ENCODE measurements around the gene ZCCHC2. TPM values are rescaled to one million over a fixed set of nuclear protein-coding genes. Genes with fewer than 3 reads are reported as not detected.

ZCCHC2 gene
- total RNA-seq, 3 donors from 2014 or later (not counting 1 experiment from before 2014, with no cell fraction given): 50.4 to 81.2 (median 59.6) TPM

- peaks cover 14 to 56% of the 10 kb centered on the region in 2 donors for H3K27me3 Mint-ChIP-seq (ENCODE audit: low read depth in 2 of 2)
- DNase-seq (no peak), ATAC-seq (no peak)
- no peaks in the 10 kb centered on the region for H3K4me1 Mint-ChIP-seq
- no peak overlapping the region for H3K4me3 Mint-ChIP-seq
- WGBS (ENCODE audit: insufficient coverage): no CpG with 5 or more reads among the region's 2 CpGs
- H3K36me3 ChIP-seq (ENCODE audit: control insufficient read depth, insufficient read depth, low read length): no peaks in the 10 kb centered on the region
- no peaks in the 10 kb centered on the region for H3K36me3 Mint-ChIP-seq
- peaks cover 2% of the 10 kb centered on the region for H3K27me3 ChIP-seq (ENCODE audit: control insufficient read depth, insufficient read depth, low read length)
- H3K9me3 ChIP-seq (ENCODE audit: control insufficient read depth, insufficient read depth, low read length): no peaks in the 10 kb centered on the region
- H3K27ac ChIP-seq (ENCODE audit: low read length): no peak overlapping the region
- H3K27ac Mint-ChIP-seq: no peak overlapping the region
- no peak overlapping the region for H3K4me3 ChIP-seq (ENCODE audit: low read length)
- TF ChIP-seq, protein P1, sequence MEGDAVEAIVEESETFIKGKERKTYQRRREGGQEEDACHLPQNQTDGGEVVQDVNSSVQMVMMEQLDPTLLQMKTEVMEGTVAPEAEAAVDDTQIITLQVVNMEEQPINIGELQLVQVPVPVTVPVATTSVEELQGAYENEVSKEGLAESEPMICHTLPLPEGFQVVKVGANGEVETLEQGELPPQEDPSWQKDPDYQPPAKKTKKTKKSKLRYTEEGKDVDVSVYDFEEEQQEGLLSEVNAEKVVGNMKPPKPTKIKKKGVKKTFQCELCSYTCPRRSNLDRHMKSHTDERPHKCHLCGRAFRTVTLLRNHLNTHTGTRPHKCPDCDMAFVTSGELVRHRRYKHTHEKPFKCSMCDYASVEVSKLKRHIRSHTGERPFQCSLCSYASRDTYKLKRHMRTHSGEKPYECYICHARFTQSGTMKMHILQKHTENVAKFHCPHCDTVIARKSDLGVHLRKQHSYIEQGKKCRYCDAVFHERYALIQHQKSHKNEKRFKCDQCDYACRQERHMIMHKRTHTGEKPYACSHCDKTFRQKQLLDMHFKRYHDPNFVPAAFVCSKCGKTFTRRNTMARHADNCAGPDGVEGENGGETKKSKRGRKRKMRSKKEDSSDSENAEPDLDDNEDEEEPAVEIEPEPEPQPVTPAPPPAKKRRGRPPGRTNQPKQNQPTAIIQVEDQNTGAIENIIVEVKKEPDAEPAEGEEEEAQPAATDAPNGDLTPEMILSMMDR (IDR thresholded peaks at IDR 0.05): no peak
- no peaks in the 10 kb centered on the region for H3K9me3 Mint-ChIP-seq
- no peaks in the 10 kb centered on the region for H3K4me1 ChIP-seq (ENCODE audit: control insufficient read depth, insufficient read depth, low read length)
- intact Hi-C loops (cut with micrococcal nuclease): no loop called here
These were observed 26.6 kb upstream of the ZCCHC2 start for GRCh38 chr18:62496262-62496661.

GRCh38 chr18:62497190-62497772 lies 25.5 kb upstream of the ZCCHC2 start:
- WGBS (ENCODE audit: insufficient coverage): 84% methylated on average over 13 of the region's 13 CpGs
- TF ChIP-seq, protein P1 (IDR thresholded peaks at IDR 0.05): no peak
- no peak overlapping the region for H3K4me3 ChIP-seq (ENCODE audit: low read length)
- DNase-seq: no peak
- intact Hi-C loops (cut with micrococcal nuclease): no loop called here
- peaks cover 14 to 46% of the 10 kb centered on the region in 2 donors for H3K27me3 Mint-ChIP-seq (ENCODE audit: low read depth in 2 of 2)
- H3K27ac Mint-ChIP-seq: no peak overlapping the region
- H3K4me1 Mint-ChIP-seq: no peaks in the 10 kb centered on the region
- no peaks in the 10 kb centered on the region for H3K36me3 Mint-ChIP-seq
- H3K9me3 ChIP-seq (ENCODE audit: control insufficient read depth, insufficient read depth, low read length): no peaks in the 10 kb centered on the region
- H3K4me1 ChIP-seq (ENCODE audit: control insufficient read depth, insufficient read depth, low read length): no peaks in the 10 kb centered on the region
- no peak overlapping the region for H3K4me3 Mint-ChIP-seq
- no peak for ATAC-seq
- no peak overlapping the region for H3K27ac ChIP-seq (ENCODE audit: low read length)
- H3K27me3 ChIP-seq (ENCODE audit: control insufficient read depth, insufficient read depth, low read length): peaks cover 2% of the 10 kb centered on the region
- H3K36me3 ChIP-seq (ENCODE audit: control insufficient read depth, insufficient read depth, low read length): no peaks in the 10 kb centered on the region
- no peaks in the 10 kb centered on the region for H3K9me3 Mint-ChIP-seq

GRCh38 chr18:62498616-62499262 lies 24.1 kb upstream of the ZCCHC2 start:
- ATAC-seq (no peak), DNase-seq (no peak)
- Mint-ChIP-seq H3K4me3 (no peak overlapping the region), H3K27ac (no peak overlapping the region), H3K9me3 (no peaks in the 10 kb centered on the region), H3K36me3 (no peaks in the 10 kb centered on the region), H3K4me1 (no peaks in the 10 kb centered on the region), H3K27me3 (ENCODE audit: low read depth in 2 of 2) (peaks cover 14 to 41% of the 10 kb centered on the region in 2 donors)
- Histone ChIP-seq H3K27ac (ENCODE audit: low read length) (no peak overlapping the region), H3K4me3 (ENCODE audit: low read length) (no peak overlapping the region), H3K27me3 (ENCODE audit: control insufficient read depth, insufficient read depth, low read length) (peaks cover 2% of the 10 kb centered on the region), H3K9me3 (ENCODE audit: control insufficient read depth, insufficient read depth, low read length) (no peaks in the 10 kb centered on the region), H3K36me3 (ENCODE audit: control insufficient read depth, insufficient read depth, low read length) (no peaks in the 10 kb centered on the region), H3K4me1 (ENCODE audit: control insufficient read depth, insufficient read depth, low read length) (no peaks in the 10 kb centered on the region)
- intact Hi-C loops (cut with micrococcal nuclease): no loop called here
- TF ChIP-seq, protein P1 (IDR thresholded peaks at IDR 0.05): no peak
- 92% methylated on average over 5 of the region's 7 CpGs for WGBS (ENCODE audit: insufficient coverage)
